Measurements from ENCODE around the gene ALPP.

Gene ALPP

GRCh38 chr2:232418056-232418455 lies 39.5 kb downstream of the ALPP start:
- DNase-seq (ENCODE audit: low read depth in 1 of 2, low spot score in 1 of 2) = no peak
- H3K27ac ChIP-seq (replicated peaks) = no peak overlapping the region
- TF ChIP-seq REST (IDR thresholded peaks at IDR 0.05; ENCODE audit: insufficient replicate concordance, low read depth) (no peak), GABPA (IDR thresholded peaks at IDR 0.05; ENCODE audit: low read depth) (no peak), SPI1 (IDR thresholded peaks at IDR 0.05; ENCODE audit: borderline replicate concordance, low read depth) (no peak), POLR2AphosphoS5 (IDR thresholded peaks at IDR 0.05; ENCODE audit: low read depth) (no peak)
- peaks cover 44% of the 10 kb centered on the region for H3K27me3 ChIP-seq (ENCODE audit: insufficient read depth, poor library complexity, severe bottlenecking)
- no peak overlapping the region for H3K4me3 ChIP-seq (replicated peaks; ENCODE audit: insufficient read depth, low read length)

- DNase-seq (ENCODE audit: low read depth in 1 of 2, low spot score in 1 of 2) = peak; percentile 39 to 44
- H3K4me3 ChIP-seq (replicated peaks; ENCODE audit: insufficient read depth, low read length) = peak overlapping the region; percentile 20
- TF ChIP-seq REST (IDR thresholded peaks at IDR 0.05; ENCODE audit: insufficient replicate concordance, low read depth) (no peak), GABPA (IDR thresholded peaks at IDR 0.05; ENCODE audit: low read depth) (no peak), POLR2AphosphoS5 (IDR thresholded peaks at IDR 0.05; ENCODE audit: low read depth) (no peak), SPI1 (IDR thresholded peaks at IDR 0.05; ENCODE audit: borderline replicate concordance, low read depth) (no peak; the same call in 1 of the 2 replicates), CTCF (IDR thresholded peaks at IDR 0.05; ENCODE audit: insufficient read depth, low read length) (no peak)
- no peak overlapping the region for H3K27ac ChIP-seq (replicated peaks)
- H3K27me3 ChIP-seq (ENCODE audit: insufficient read depth, poor library complexity, severe bottlenecking) = peaks cover 42% of the 10 kb centered on the region
These were observed 40.1 kb downstream of the ALPP start for GRCh38 chr2:232418466-232419244.

- no peak for TF ChIP-seq REST (IDR thresholded peaks at IDR 0.05; ENCODE audit: insufficient replicate concordance, low read depth)
- no peak for TF ChIP-seq GABPA (IDR thresholded peaks at IDR 0.05; ENCODE audit: low read depth)
- TF ChIP-seq SPI1 (IDR thresholded peaks at IDR 0.05; ENCODE audit: borderline replicate concordance, low read depth) = no peak
- no peak for TF ChIP-seq POLR2AphosphoS5 (IDR thresholded peaks at IDR 0.05; ENCODE audit: low read depth)
- TF ChIP-seq CTCF (IDR thresholded peaks at IDR 0.05; ENCODE audit: insufficient read depth, low read length) = no peak
- Histone ChIP-seq H3K27me3 (ENCODE audit: insufficient read depth, poor library complexity, severe bottlenecking) (peaks cover 42% of the 10 kb centered on the region), H3K27ac (replicated peaks) (no peak overlapping the region), H3K4me3 (replicated peaks; ENCODE audit: insufficient read depth, low read length) (no peak overlapping the region)
- DNase-seq (ENCODE audit: low read depth in 1 of 2, low spot score in 1 of 2) = no peak
These were observed 40.9 kb downstream of the ALPP start for GRCh38 chr2:232419245-232420072.

Measured in HL-60 (cell line).